PC-9 (cell line): ENCODE measurements around the gene CDHR5. TPM values are rescaled to one million over a fixed set of nuclear protein-coding genes. Genes with fewer than 3 reads are reported as not detected.
"Not testable (repeated sequence)": the region's sequence is repeated elsewhere in the genome, so short reads cannot be mapped to it uniquely, and the experiment has no call there.

Source experiments
- BruUV-seq: library from RNA; stranded (reverse); fragments of 400-500 nt; replicated peaks from 2 replicates; lab custom pipeline; 2021; lab: Mats Ljungman, UMichigan
- CTCF ChIA-PET: fragments of 300-600 bp; sonication (Branson Sonifier 250); formaldehyde crosslinking; loops from one replicate; lab custom pipeline; 2022; ENCODE audit warnings: antibody characterized with exemption; lab: Charles Lee
- POLR2A ChIA-PET: fragments of 300-600 bp; sonication (Branson Sonifier 250); formaldehyde crosslinking; loops from one replicate; lab custom pipeline; 2022; ENCODE audit warnings: antibody characterized with exemption; ENCODE audit not compliant: unreplicated experiment; lab: Charles Lee
- DNase-seq, 2 experiments: peaks; one replicate each; pipeline versions ENCODE4 v3.0.0 to v3.0.0-alpha.2; 2015 to 2022; ENCODE audit warnings: mixed read lengths in 1 of 2
- H2AFZ ChIP-seq: fragments of 200-600 bp; sonication (generic); 2 replicates; pipeline ENCODE4 v1.8.1; 2017; ENCODE audit warnings: antibody characterized with exemption
- H3F3A ChIP-seq: fragments of 200-600 bp; sonication (generic); 2 replicates; pipeline ENCODE4 v1.8.1; 2017; ENCODE audit warnings: antibody characterized with exemption, mild to moderate bottlenecking, low read depth; ENCODE audit not compliant: insufficient read depth
- H3K27ac ChIP-seq: fragments of 200-600 bp; sonication (generic); 2 replicates; pipeline ENCODE4 v1.6.1; 2016; ENCODE audit warnings: mixed run types
- H3K27me3 ChIP-seq: fragments of 200-600 bp; sonication (generic); 2 replicates; pipeline ENCODE4 v1.6.1; 2016; ENCODE audit warnings: low read depth, mixed run types; ENCODE audit not compliant: insufficient read depth
- H3K36me3 ChIP-seq: fragments of 200-600 bp; sonication (generic); 2 replicates; pipeline ENCODE4 v1.6.1; 2016; ENCODE audit warnings: low read depth, mixed run types
- H3K4me1 ChIP-seq: fragments of 200-600 bp; sonication (generic); replicated peaks from 2 replicates; pipeline ENCODE4 v1.6.1; 2016; ENCODE audit warnings: mixed run types; ENCODE audit not compliant: insufficient read depth
- H3K4me2 ChIP-seq: fragments of 200-600 bp; sonication (generic); 2 replicates; pipeline ENCODE4 v1.6.1; 2017; ENCODE audit warnings: mixed run types
- H3K4me3 ChIP-seq: fragments of 200-600 bp; sonication (generic); 2 replicates; pipeline ENCODE4 v1.6.1; 2016; ENCODE audit warnings: mixed run types
- H3K79me2 ChIP-seq: fragments of 200-600 bp; sonication (generic); 2 replicates; pipeline ENCODE4 v1.6.1; 2017; ENCODE audit warnings: low read depth, mixed run types
- H3K9me2 ChIP-seq: fragments of 200-600 bp; sonication (generic); 2 replicates; pipeline ENCODE4 v1.8.1; 2017; ENCODE audit warnings: mild to moderate bottlenecking; ENCODE audit not compliant: insufficient read depth
- H3K9me3 ChIP-seq: fragments of 200-600 bp; sonication (generic); 2 replicates; pipeline ENCODE4 v1.8.1; 2016; ENCODE audit warnings: low read depth; ENCODE audit not compliant: insufficient read depth
- H4K20me1 ChIP-seq: fragments of 200-600 bp; sonication (generic); 2 replicates; pipeline ENCODE4 v1.8.1; 2017; ENCODE audit not compliant: insufficient read depth
- CTCF ChIP-seq: fragments of 200-600 bp; sonication (generic); conservative IDR thresholded peaks from 2 replicates; pipeline ENCODE4 v1.6.1; 2017; ENCODE audit warnings: mixed run types, antibody characterized with exemption, mild to moderate bottlenecking, moderate library complexity
- EZH2 ChIP-seq: fragments of 200-600 bp; sonication (generic); IDR thresholded peaks from 2 replicates; pipeline ENCODE4 v1.8.0; 2017; ENCODE audit warnings: antibody characterized with exemption, low read depth
- intact Hi-C: fragments of 100-400 bp; cut with micrococcal nuclease; formaldehyde crosslinking; loops from one replicate; pipeline ENCODE4 v1.10.0; 2022; ENCODE audit not compliant: unreplicated experiment
- total RNA-seq: library from RNA; stranded (reverse); gene quantifications from 2 replicates; pipeline ENCODE4 v1.2.3, GENCODE V29; 2021

Gene CDHR5
- total RNA-seq, 1 experiment from 2014 or later = not detected

DNA sequence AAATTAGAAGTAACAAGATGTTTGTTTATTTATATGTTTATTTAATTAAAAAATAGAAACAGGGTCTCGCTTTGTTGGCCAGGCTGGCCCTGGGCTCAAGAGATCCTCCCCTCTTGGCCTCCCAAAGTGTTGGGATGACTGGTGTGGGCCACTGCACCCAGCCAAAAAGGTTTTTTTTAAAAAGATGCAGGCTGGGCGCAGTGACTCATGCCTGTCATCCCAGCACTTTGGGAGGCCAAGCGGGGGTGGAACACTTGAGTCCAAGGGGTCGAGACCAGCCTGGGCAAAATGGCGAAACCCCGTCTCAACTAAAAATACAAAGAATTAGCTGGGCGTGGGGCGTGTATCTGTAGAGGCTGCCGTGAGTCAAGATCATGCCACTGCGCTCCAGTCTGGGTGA, 25.7 kb upstream of the CDHR5 start:
- TF ChIP-seq EZH2 (no peak), CTCF (no peak)
- POLR2A ChIA-PET = no interaction called here
- Histone ChIP-seq H3K36me3 (no peaks in the 10 kb centered on the region), H3K27me3 (no peaks in the 10 kb centered on the region), H3K4me3 (no peak overlapping the region), H2AFZ (no peak overlapping the region), H3K9me3 (no peaks in the 10 kb centered on the region), H3K79me2 (no peaks in the 10 kb centered on the region), H4K20me1 (no peaks in the 10 kb centered on the region), H3K27ac (no peak overlapping the region), H3F3A (peaks cover 13% of the 10 kb centered on the region; the same call in 1 of the 2 replicates), H3K4me2 (no peak overlapping the region), H3K9me2 (no peaks in the 10 kb centered on the region), H3K4me1 (no peaks in the 10 kb centered on the region)
- CTCF ChIA-PET = no interaction called here
- no TSS peak for BruUV-seq
- intact Hi-C loops = no loop called here
- no peak for DNase-seq

GRCh38 chr11:647672-648158, 23.0 kb upstream of the CDHR5 start:
- POLR2A ChIA-PET, CTCF ChIA-PET, H3K36me3 ChIP-seq, H3K4me2 ChIP-seq, H4K20me1 ChIP-seq, H3K79me2 ChIP-seq, DNase-seq, BruUV-seq, H2AFZ ChIP-seq, intact Hi-C loops, H3K9me3 ChIP-seq, H3K9me2 ChIP-seq, H3K4me1 ChIP-seq, H3K27ac ChIP-seq, H3K4me3 ChIP-seq, H3K27me3 ChIP-seq: not testable (repeated sequence)
- H3F3A ChIP-seq = peaks cover 18% of the 10 kb centered on the region; the same call in 1 of the 2 replicates

GRCh38 chr11:646214-646613, 21.5 kb upstream of the CDHR5 start:
- H3K4me2 ChIP-seq = no peak overlapping the region
- CTCF ChIA-PET = no interaction called here
- H3F3A ChIP-seq = peaks cover 23% of the 10 kb centered on the region; the same call in 1 of the 2 replicates
- no peaks in the 10 kb centered on the region for H4K20me1 ChIP-seq
- DNase-seq = no peak
- H3K36me3 ChIP-seq = no peaks in the 10 kb centered on the region
- intact Hi-C loops = no loop called here
- no peaks in the 10 kb centered on the region for H3K27me3 ChIP-seq
- H3K9me3 ChIP-seq = no peaks in the 10 kb centered on the region
- BruUV-seq = no TSS peak
- H3K79me2 ChIP-seq = no peaks in the 10 kb centered on the region
- no peak overlapping the region for H3K4me3 ChIP-seq
- no peaks in the 10 kb centered on the region for H3K4me1 ChIP-seq
- H3K27ac ChIP-seq = no peak overlapping the region
- TF ChIP-seq EZH2 = no peak
- TF ChIP-seq CTCF = no peak
- H2AFZ ChIP-seq = no peak overlapping the region
- POLR2A ChIA-PET = no interaction called here
- no peaks in the 10 kb centered on the region for H3K9me2 ChIP-seq

DNA sequence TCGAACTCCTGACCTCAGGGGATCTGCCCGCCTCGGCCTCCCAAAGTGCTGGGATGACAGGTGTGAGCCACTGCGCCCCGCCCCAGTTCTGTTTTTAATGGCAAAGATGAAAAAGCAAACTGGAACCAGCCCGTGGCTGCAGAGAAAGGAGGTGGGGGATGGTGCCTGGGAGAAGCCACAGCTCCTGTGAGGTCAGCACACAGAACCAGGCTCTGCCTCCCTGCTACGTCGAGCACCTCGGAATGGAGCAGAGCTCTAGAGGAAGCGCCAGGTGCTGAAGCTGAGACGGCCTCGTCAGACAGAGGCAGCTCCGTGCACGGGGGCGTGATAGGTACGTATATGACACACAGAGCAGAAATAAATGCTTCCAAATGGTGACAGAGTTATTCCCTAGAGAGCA, 20.8 kb upstream of the CDHR5 start:
- peaks cover 23% of the 10 kb centered on the region; the same call in 1 of the 2 replicates for H3F3A ChIP-seq
- ChIA-PET POLR2A (no interaction called here), CTCF (no interaction called here)
- no peaks in the 10 kb centered on the region for H3K27me3 ChIP-seq
- TF ChIP-seq EZH2 = no peak
- H3K4me3 ChIP-seq = no peak overlapping the region
- no peak for DNase-seq
- H3K27ac ChIP-seq = no peak overlapping the region
- no peaks in the 10 kb centered on the region for H3K9me3 ChIP-seq
- no peaks in the 10 kb centered on the region for H3K36me3 ChIP-seq
- H3K4me1 ChIP-seq = no peaks in the 10 kb centered on the region
- H3K79me2 ChIP-seq = no peaks in the 10 kb centered on the region
- no peaks in the 10 kb centered on the region for H4K20me1 ChIP-seq
- H3K9me2 ChIP-seq = no peaks in the 10 kb centered on the region
- intact Hi-C loops = no loop called here
- no peak overlapping the region for H2AFZ ChIP-seq
- H3K4me2 ChIP-seq = no peak overlapping the region
- BruUV-seq = no TSS peak
